ENCODE results near the gene TMCC2.

- TF ChIP-seq JUND (IDR thresholded peaks at IDR 0.05; ENCODE audit: low read length): no peak
- TF ChIP-seq CTCF (IDR thresholded peaks at IDR 0.05; ENCODE audit: control extremely low read depth in 1 of 3, insufficient read depth in 1 of 3, low read depth in 1 of 3, low read length in 3 of 3): no peak
Measured at GRCh38 chr1:205246351-205247119, 18.8 kb downstream of the TMCC2 start.

Measured in H1 (cell line).